Activated CD8-positive, alpha-beta T cell treated with anti-CD3 and anti-CD28 coated beads for 36 hours (primary cell): Measurements from ENCODE around the gene PBX2. TPM values are rescaled to one million over a fixed set of nuclear protein-coding genes. Genes with fewer than 3 reads are reported as not detected.

ENCODE experiments used
- ATAC-seq: fragments of 200-7000 bp; cut with Tn5 transposase; one replicate; pipeline ENCODE4 v1.10.0; 2021; ENCODE audit warnings: mild to moderate bottlenecking, moderate library complexity
- CTCF ChIA-PET: fragments of 350-600 bp; sonication (Branson Sonifier 250); formaldehyde crosslinking; loops from one replicate; lab custom pipeline; 2021; ENCODE audit warnings: antibody characterized with exemption; lab: Charles Lee
- POLR2A ChIA-PET: fragments of 350-600 bp; sonication (Branson Sonifier 250); formaldehyde crosslinking; loops from one replicate; lab custom pipeline; 2021; ENCODE audit warnings: antibody characterized with exemption; lab: Charles Lee
- DNase-seq: peaks from one replicate; pipeline ENCODE4 v3.0.0-alpha.2; 2020
- H3K27ac Mint-ChIP-seq: one replicate; pipeline ENCODE4 v1.8.0; 2021; ENCODE audit warnings: mild to moderate bottlenecking, mixed read lengths
- H3K27me3 Mint-ChIP-seq: one replicate; pipeline ENCODE4 v1.8.0; 2021; ENCODE audit warnings: mixed read lengths
- H3K36me3 Mint-ChIP-seq: one replicate; pipeline ENCODE4 v1.8.0; 2021; ENCODE audit warnings: low read depth, mixed read lengths
- H3K4me1 Mint-ChIP-seq: one replicate; pipeline ENCODE4 v1.8.0; 2021; ENCODE audit warnings: low read depth, mixed read lengths
- H3K4me3 Mint-ChIP-seq: one replicate; pipeline ENCODE4 v1.8.0; 2021; ENCODE audit warnings: mild to moderate bottlenecking, moderate library complexity, mixed read lengths
- H3K9me3 Mint-ChIP-seq: one replicate; pipeline ENCODE4 v1.8.0; 2021; ENCODE audit warnings: mixed read lengths
- CTCF ChIP-seq: fragments of 200-600 bp; IDR thresholded peaks from one replicate; pipeline ENCODE4 v1.8.0; 2022; ENCODE audit warnings: antibody characterized with exemption, mild to moderate bottlenecking
- intact Hi-C: fragments of 100-400 bp; cut with micrococcal nuclease; formaldehyde crosslinking; loops from one replicate; pipeline ENCODE4 v1.10.0; 2022
- total RNA-seq, 2 experiments: library from RNA; stranded (reverse); gene quantifications; one replicate each; pipeline ENCODE4 v1.2.3, GENCODE V29; 2021

The PBX2 gene
- total RNA-seq, 2 experiments from 2014 or later: 59.6 to 64.2 TPM

DNA sequence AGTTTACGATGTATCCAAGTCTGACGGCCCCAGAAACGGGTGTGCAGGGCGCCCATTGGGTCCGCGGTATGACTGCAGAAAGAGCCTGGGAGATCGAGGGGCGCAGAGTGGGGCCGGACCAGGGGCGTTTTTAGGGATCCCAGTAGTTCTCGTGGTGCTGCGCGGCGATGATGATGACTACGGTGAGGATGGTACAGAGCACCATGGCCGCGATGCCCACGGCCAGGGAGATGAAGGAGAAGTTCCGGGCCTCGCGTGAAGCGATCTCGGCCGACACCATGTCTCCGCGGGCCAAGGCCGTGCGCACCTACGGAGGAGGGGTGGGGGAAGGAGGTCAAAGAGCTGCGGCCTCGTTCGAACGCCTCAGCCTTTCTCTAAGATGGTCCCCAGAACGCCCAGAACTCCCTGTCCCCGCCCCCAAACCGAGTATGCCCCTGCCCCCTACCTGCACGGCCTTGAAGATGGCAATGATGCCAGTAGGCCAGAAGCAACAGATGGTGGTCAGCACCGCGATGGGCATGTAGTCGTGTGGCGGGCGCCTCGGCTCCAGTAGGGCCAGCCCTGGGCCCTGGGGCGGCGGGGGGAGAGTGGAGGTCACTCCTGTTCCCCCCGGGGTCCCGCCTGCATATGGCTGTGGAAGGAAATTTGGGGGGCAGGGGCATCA, 40.8 kb downstream of the PBX2 start:
- peak; percentile 26 for DNase-seq
- TF ChIP-seq CTCF: no peak
- CTCF ChIA-PET: interaction anchor here (0.6 to 3.7 kb wide), 6 partner anchors 9 to 264 kb away, joined by 3 to 21 read pairs (median 4); partner anchors contain the start of gene ATF6B
- Mint-ChIP-seq H3K27ac (peak overlapping the region; percentile 63), H3K36me3 (peaks cover 3% of the 10 kb centered on the region), H3K27me3 (peaks cover 23% of the 10 kb centered on the region), H3K9me3 (no peaks in the 10 kb centered on the region), H3K4me1 (peaks cover 44% of the 10 kb centered on the region), H3K4me3 (peak overlapping the region; percentile 78)
- POLR2A ChIA-PET: no interaction called here
- intact Hi-C loops: no loop called here
- peak; percentile 10 for ATAC-seq

GRCh38 chr6:32148289-32149091, 41.5 kb downstream of the PBX2 start:
- H3K4me3 Mint-ChIP-seq: peak overlapping the region; percentile 78
- DNase-seq: peak; percentile 87
- ATAC-seq: peak; percentile 89
- CTCF ChIA-PET: interaction anchor here (0.6 to 3.7 kb wide), 9 partner anchors 10 to 746 kb away, joined by 3 to 21 read pairs (median 4); partner anchors contain the start of genes ATF6B and TAP2
- H3K4me1 Mint-ChIP-seq: peaks cover 44% of the 10 kb centered on the region
- POLR2A ChIA-PET: no interaction called here
- peaks cover 3% of the 10 kb centered on the region for H3K36me3 Mint-ChIP-seq
- H3K27ac Mint-ChIP-seq: peak overlapping the region; percentile 63
- no peaks in the 10 kb centered on the region for H3K9me3 Mint-ChIP-seq
- TF ChIP-seq CTCF: peak; percentile 57
- intact Hi-C loops: no loop called here
- peaks cover 23% of the 10 kb centered on the region for H3K27me3 Mint-ChIP-seq

- peaks cover 23% of the 10 kb centered on the region for H3K27me3 Mint-ChIP-seq
- POLR2A ChIA-PET: no interaction called here
- H3K9me3 Mint-ChIP-seq: no peaks in the 10 kb centered on the region
- ATAC-seq: no peak
- intact Hi-C loops: no loop called here
- no peak overlapping the region for H3K27ac Mint-ChIP-seq
- no peak for TF ChIP-seq CTCF
- peaks cover 3% of the 10 kb centered on the region for H3K36me3 Mint-ChIP-seq
- no peak for DNase-seq
- H3K4me1 Mint-ChIP-seq: peaks cover 35% of the 10 kb centered on the region
- CTCF ChIA-PET: interaction anchor here (0.6 to 3.7 kb wide), 6 partner anchors 18 to 747 kb away, joined by 3 to 21 read pairs (median 4); partner anchors contain the start of genes ATF6B and TAP2
- H3K4me3 Mint-ChIP-seq: peak overlapping the region; percentile 78
These were observed 42.4 kb downstream of the PBX2 start for GRCh38 chr6:32147401-32148132.

- ChIA-PET CTCF (interaction anchor here (3.7 kb wide), 1 partner anchor 28 kb away, joined by 21 read pairs; no protein-coding TSS in a partner anchor), POLR2A (interaction anchor here (1.0 kb wide), 1 partner anchor 22 kb away, joined by 4 read pairs; no protein-coding TSS in a partner anchor)
- no peak overlapping the region for H3K4me3 Mint-ChIP-seq
- DNase-seq (no peak), ATAC-seq (no peak)
- TF ChIP-seq CTCF: no peak
- H3K27me3 Mint-ChIP-seq: peaks cover 23% of the 10 kb centered on the region
- H3K9me3 Mint-ChIP-seq: no peaks in the 10 kb centered on the region
- H3K27ac Mint-ChIP-seq: no peak overlapping the region
- H3K4me1 Mint-ChIP-seq: peaks cover 28% of the 10 kb centered on the region
- intact Hi-C loops: no loop called here
- peaks cover 3% of the 10 kb centered on the region for H3K36me3 Mint-ChIP-seq
These were observed 43.3 kb downstream of the PBX2 start for GRCh38 chr6:32146687-32147086.
